ENCODE measurements around the gene ERCC6.

ERCC6 gene

DNA sequence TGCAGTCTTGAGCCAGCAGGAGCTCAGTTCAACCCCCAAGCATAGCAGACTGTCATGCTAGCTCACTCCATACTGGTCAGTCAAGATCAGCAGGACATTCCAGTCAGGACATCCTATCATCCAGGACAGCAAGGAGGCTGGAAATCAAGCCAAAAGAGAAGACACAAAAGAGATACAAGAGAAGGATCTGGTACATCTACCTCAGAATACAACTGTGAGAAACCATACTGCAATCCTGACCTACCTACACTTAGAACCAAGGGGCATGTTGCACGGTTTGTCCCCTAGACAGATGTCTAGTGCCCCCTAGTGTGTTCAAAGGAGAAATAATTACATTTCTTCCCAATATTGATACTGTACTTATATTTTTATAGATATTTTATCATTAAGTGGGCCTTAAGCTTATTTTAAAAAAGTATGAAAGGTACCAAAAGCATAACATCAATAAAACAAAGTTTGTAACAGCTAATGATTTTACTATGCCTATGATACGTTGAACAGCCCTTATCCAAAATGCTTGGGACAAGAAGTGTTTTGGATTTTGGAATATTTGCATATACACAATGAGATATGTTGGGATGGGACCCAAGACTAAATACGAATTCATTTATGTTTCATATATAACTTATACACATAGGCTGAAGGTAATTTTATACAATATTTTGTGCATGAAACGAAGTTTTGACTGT lies 26.7 kb downstream of the ERCC6 start:
- no peak for DNase-seq (ENCODE audit: low read depth in 1 of 2, low spot score in 1 of 2)

DNA sequence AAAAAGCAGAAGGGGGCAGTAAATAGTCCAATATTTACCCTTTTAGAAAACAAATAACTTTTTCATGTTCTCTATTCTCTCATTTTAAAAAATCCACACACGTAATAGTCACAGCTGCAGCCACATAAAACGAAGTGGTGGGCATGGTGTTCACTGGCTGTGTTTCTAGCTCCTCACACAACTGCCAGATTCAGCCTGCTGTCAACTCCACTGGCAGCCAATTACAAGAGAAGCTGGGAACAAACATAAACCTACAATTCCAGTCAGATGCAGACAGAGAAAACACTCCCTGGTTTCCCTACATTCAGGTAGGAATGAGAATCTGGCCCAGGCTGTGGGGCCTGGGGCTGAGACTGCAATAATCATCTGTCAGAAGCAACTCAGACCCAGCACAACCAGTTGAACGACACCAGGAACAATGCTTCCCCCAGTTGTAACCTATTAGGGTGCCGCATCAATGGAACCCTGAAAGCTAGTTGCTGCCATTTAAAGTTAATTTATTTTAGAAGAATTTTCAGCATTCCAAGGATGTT lies 29.1 kb downstream of the ERCC6 start:
- no peak for DNase-seq (ENCODE audit: low read depth in 1 of 2, low spot score in 1 of 2)

DNA sequence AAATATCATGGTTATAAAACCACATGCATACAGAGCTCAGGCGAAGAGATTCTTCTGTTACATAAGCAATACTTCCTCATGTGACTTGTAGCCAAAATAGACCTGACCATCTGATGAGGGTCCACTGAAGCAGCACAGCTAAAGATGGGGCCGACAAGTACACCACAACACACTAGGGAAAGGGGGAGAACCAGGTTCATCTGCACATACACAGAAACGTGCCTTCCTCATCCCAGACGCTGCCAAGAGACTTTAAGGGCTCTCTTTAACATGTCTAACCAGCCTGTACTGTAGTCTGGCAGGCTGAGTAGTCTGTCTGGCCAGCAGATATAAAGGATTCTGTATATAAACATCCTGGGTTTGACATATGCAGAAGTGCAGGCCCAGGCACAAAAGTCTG lies 30.3 kb downstream of the ERCC6 start:
- DNase-seq (ENCODE audit: low read depth in 1 of 2, low spot score in 1 of 2): no peak

DNA sequence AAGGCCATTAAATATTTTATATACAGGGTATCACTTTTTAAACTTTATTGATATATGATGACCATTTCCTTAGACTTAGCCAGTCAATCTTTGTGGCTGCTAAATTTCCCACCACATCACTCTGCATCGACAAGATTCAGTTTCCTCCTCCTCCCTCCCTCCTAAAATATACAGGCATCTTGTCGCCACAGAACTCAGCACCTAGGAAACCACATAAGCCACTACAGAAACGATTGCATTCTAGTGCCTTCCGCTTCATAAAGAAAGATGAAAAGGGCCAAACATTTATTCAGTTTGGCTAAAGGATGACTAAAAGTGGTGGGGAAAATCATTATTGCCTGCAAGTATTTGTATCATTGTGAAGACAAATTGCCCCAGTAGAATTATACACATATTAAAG lies 30.7 kb downstream of the ERCC6 start:
- no peak for DNase-seq (ENCODE audit: low read depth in 1 of 2, low spot score in 1 of 2)

DNA sequence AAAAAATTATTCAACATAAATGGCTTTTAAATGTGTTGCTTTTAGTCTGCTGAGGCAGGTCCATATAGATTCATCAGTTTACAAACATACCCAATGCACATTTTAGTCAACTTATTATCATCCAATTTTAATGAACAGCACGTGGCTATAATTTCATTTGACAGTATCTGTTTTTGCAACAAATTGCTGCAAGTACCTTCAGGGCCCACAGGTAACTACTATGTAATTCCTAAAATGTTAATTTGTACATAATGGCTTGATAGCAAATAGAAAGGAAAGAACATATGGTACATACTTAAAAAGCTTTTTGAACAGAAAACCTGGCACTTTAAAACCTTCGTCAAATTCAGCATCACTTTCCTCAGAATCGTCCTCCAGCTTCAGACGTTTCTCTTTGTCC lies 33.3 kb downstream of the ERCC6 start:
- no peak for DNase-seq (ENCODE audit: low read depth in 1 of 2, low spot score in 1 of 2)

DNA sequence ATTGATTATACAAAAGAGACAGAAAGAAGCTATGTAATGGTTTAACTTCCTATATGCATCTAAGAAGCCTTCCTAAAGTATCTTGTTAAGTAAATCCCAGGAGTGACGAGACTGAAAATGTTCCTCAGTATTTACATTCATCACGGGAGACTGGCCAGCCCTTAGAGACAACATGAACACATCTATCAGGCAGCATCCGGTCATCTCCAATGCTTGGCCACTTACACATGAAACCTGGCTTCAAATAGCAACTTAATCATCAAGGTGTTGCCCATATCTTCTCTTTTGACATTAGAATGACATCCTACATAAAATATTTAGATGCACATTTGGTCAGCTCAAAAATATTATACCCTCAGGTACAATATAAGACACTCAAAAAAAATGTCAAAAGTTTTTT lies 33.8 kb downstream of the ERCC6 start:
- DNase-seq (ENCODE audit: low read depth in 1 of 2, low spot score in 1 of 2): no peak

DNA sequence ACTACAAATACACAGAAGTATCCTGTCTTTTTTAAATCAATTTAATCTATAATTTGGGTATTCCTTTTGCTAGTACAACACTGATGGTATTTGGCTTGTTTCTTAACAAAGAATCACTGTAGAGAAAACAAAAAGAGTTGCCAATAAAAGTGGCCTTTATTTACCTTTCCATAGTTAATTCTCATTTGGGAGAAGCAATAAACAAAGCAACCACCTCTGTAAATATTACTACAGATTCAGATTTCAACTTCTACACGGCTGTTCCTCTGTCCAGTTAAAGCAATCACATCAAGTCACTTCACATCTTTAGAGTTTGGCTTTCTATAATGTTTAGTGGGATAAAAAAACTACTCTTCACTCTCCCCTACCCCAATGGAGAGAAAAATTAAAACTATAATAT lies 34.4 kb downstream of the ERCC6 start:
- DNase-seq (ENCODE audit: low read depth in 1 of 2, low spot score in 1 of 2): no peak

DNA sequence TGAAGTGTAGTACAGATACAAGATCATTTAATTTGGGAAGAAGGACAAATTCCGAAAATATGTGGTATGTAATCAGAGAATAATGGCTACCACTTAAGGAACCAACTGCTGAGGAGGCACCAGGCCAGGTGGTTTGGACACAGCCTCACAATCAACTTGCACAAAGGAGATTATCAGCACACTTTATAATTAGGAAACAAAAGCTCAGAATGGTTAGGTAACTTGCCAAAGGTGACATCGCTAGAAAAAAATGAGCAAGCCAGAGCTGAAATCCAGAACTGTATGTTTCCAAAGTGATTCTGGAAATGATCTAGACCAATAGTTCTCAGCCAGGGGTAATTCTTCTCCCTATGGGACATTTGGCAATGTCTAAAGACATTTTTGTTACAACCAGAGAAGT lies 36.6 kb downstream of the ERCC6 start:
- no peak for DNase-seq (ENCODE audit: low read depth in 1 of 2, low spot score in 1 of 2)

DNA sequence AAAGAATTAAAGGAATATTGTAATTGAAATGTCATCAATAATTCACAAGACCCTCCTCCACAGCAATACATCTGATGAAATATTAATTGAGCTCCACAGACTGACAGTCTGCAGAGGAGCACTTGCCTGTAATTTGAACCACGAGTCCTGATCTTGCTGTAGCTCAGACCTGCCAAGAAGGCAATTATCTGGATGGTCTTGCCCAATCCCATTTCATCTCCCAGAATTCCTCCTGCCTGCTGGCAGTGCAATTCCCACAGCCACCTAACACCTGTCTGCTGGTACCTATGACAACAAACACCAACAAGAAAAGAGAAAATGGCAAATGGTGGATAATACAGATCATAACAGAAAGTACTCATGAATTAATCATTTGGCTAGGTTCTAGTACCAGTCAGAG lies 38.5 kb downstream of the ERCC6 start:
- DNase-seq (ENCODE audit: low read depth in 1 of 2, low spot score in 1 of 2): no peak

DNA sequence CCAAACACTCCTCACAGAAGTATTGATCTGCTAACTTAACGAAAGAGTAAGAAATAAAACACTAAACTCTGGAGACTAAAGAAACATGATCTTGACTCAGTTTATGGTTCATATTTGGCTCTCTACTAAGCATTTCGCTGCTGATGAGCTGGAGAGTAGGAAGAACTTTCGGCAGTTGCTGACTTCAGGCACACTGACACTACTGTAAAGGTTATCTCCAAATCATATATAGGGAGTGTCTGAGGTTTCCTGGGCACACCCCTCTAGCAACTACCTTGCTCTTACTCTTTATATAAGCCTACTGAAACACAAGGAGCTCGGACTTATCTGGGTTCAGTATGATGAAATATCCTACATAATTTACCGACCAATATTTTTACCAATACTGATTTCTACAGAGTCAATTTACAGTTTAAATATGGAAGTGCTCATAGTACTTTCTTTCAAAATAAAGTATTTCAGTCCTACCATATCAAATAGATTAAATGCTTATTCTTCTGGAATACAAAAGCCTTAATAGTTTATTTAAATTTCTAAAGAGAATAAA lies 39.5 kb downstream of the ERCC6 start:
- no peak for DNase-seq (ENCODE audit: low read depth in 1 of 2, low spot score in 1 of 2)

DNA sequence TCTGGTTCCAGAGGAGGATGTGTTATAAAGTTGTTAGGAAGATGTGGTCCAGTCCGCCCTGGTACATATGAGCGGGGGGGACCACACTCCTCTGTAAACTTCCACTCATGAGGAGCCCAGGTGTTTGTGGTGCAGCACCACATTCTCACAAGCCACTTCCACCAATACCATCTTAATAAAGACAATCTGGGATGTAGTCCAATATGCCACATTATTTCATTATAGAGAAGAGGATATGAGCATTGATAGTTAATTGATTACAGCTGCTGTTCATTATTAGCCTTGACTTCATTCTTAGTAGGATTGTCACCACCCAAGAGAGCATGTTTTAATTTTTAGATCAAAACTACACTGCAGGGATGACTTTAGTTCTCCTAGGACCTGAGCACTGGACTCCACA lies 40.5 kb downstream of the ERCC6 start:
- DNase-seq (ENCODE audit: low read depth in 1 of 2, low spot score in 1 of 2): no peak

DNA sequence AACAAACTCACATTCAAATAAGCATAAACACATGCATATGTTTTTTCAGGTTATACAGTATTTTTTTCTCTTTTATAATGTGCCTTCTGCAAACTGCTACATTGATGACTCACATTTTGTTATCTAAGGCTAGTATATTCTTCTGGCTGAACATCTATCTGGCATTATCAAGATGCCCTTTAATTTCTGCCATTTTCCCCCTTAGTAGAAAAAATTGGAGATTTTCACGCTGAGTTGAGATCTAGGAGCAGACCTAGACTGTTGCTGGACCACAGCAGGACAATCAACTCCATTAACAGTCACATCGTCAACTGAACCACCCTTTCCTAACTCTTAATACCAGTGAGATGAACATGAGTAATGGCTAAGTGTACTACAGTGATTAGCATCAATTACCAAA lies 41.6 kb downstream of the ERCC6 start:
- DNase-seq (ENCODE audit: low read depth in 1 of 2, low spot score in 1 of 2): no peak

DNA sequence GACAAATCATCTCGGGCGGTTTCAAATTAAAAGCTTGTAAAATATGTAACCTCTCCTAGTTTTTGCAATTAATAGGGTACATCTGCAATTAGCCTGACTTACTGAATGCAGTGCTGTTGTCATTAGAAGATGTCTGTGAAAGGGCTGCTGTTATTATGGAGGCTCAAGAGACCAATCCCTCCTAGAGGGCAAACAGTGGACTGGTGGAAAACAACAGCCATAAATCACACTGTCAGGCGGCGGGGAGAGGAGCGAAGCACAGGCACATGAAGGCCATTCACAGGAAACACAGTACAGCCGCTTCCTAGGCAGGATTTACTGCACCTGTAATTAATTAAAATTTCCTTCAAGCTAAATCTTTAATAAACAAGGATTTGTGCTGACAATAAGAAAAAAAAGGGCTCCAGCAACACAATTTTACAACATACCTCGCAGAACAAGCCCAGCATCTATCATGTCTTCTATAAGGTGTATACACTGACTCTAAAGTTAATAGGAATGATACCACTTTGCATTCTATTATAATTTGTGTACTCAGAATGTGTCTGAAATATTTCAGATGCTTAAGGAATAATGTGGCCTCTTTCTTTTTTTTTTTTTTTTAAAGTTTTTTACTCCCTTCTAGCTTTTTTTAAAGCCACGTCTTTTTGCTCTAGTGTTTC lies 50.7 kb downstream of the ERCC6 start:
- DNase-seq (ENCODE audit: low read depth in 1 of 2, low spot score in 1 of 2): no peak

DNA sequence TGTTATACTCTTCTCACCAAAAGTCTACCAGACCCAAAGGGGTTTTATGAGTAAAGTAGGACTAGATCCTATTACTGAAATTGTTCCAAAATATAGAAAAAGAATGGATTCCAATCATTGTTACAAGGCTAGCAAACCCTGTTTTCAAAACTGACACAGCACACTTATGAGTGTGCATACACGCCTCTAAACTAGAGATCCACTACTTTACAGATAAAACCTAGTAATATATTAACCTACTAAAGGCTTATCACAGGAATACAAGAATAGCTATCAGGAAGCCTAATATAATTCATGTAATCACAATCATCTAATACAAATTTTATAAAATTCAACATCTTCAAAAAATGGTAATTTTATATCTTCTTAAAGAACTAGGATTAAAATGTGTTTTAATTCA lies 52.2 kb downstream of the ERCC6 start:
- DNase-seq (ENCODE audit: low read depth in 1 of 2, low spot score in 1 of 2): no peak

DNA sequence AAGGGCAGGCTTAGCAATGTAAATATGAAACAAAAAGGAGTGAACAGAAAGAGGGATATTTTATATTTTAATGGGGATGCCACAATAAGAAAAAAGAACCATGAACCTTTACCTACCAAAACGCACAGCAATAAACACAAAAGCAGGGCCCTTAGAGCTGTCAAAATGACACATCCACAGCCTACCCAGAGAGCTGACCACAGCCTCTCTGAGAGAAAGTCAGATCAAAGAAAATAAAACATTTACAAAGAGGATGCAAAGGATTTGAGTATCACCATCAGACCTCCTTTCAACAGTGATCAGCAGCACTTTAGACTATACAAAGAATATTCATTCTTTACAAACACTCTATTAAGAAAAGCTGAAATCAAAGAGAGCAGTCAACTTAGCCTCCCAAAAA lies 52.9 kb downstream of the ERCC6 start:
- DNase-seq (ENCODE audit: low read depth in 1 of 2, low spot score in 1 of 2): no peak

DNA sequence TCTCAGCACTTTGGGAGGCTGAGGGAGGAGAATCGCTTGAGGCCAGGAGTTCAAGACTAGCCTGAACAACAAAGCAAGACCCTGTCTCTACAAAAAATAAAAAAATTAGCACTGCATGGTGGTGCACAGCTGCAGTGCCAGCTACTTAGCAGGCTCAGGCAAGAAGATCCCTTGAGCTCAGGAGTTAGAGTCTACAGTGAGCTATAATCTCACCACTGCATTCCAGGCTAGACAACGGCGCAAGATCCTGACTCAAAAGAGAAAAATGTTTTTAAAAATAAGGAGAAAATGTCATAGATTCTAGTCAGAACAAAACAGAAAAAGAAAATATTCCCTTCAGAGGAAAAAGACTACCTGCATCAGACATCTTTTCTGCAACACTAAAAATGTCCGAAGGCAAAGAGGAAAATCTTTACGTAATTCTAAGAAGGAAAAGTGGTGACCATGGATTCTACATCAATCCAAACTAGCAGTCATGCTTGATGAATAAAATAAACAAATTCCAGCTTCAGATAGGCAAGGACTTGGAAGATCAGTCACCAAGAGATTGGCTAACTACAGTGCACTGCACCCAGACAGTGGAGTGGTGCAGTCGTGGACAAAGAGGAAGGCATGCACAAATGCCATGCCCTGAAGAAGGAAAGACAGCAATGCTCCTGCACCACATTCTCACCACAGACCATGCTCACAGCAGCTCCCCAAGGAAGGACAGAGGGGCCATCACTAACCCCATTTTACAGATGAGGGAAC lies 54.3 kb downstream of the ERCC6 start:
- no peak for DNase-seq (ENCODE audit: low read depth in 1 of 2, low spot score in 1 of 2)

DNA sequence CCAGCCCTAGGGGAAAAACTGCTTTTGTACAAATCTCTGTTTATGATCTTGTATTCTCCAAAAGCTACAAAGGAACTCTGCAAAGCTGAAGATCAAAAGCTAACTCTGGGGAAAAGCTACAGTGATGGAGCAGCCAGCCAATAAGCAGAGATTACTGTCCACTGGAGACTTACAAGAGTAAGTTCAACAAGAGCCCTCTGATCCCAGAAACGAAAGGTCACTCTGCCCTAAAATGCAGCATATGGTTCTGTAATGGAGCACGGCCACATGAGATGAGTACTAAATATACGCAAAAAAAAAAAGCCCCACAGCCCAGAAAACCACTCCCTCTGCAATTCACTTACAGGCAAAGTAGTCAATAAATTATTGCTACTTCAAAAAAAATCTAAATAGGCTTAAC lies 60.1 kb downstream of the ERCC6 start:
- no peak for DNase-seq (ENCODE audit: low read depth in 1 of 2, low spot score in 1 of 2)

DNA sequence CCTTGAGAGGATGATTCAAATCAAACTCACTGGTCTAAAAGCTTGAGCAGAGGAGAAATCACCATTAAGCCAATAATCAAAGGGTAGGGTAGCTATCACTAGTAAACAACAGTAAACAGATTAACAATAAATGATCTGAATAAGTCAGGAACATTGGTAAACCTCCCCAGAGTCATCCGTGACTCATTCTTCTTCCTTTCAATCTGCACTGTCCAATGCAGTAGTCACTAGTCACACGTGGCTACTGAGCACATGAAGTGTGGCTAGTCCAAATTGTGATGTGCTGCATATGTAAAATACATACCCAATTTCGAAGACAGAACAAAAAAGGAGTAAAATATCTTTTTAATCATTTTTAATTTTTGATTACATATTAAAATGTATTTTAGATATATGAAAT lies 64.0 kb downstream of the ERCC6 start:
- DNase-seq (ENCODE audit: low read depth in 1 of 2, low spot score in 1 of 2): no peak

DNA sequence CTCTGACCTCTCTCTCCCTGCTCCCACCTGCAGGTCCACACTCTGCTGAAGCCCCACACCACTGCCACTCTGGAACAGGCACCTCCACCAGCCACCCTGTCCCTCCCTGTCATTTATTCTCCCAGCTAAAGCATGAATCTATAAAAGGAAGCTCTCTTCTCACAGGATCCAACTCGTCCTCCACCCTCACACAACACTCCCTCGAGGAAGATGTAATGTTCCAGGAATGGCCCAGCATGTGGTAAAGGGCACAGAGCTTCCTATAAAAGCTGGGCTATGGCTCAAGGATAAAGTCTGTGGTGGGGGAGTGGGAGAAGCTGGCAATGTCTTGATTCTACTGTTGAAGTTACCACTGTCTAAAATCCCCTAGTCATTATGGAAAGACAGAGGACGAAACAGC lies 67.4 kb downstream of the ERCC6 start:
- DNase-seq (ENCODE audit: low read depth in 1 of 2, low spot score in 1 of 2): no peak

DNA sequence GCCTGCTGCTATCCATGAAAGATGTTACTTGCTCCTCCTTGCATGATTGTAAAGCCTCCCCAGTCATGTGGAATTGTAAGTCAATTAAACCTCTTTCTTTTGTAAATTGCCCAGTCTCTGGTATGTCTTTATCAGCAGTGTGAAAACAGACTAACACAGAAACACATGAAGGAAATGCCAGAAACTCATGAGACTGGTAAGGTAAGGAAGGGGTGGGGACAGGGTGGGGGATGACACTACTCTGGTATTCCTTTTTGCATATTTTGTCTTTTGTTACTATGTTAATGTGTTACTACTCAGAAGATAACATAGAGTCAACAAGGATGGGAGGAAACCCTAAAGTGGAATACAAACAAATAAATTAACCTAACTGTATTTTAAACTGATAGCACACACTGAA lies 73.2 kb downstream of the ERCC6 start:
- DNase-seq (ENCODE audit: low read depth in 1 of 2, low spot score in 1 of 2): no peak

Data from activated CD4-positive, alpha-beta T cell treated with anti-CD3 and anti-CD28 coated beads, Interleukin-2, amount 50 U/mL, for 24 hours (primary cell).